ENCODE measurements around the gene SDCCAG8.

SDCCAG8 gene

DNA sequence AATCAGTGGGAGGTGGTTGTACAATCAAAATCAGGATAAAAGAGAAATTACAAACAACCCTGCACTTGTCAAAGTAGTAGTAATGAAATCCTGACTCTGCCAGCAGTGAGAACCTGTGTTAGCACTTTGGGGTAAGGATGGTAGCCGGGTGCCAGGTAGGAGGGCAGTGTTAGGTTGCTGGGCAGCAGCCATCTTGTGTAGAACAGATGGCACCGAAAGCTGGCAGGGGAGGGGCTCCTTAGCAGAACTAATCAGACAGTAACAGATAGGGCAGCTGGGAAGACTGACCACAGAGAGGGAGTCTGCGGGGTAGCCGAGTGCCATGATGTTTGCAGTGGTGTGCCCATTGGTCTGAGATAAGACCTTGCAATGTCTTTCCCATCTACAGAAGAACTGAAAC, 137.3 kb downstream of the SDCCAG8 start (continued):
- TF ChIP-seq ZNF776 (tag by site-specific recombination; IDR thresholded peaks at IDR 0.05; ENCODE audit: borderline replicate concordance) (no peak), ZNF513 (tag by site-specific recombination; IDR thresholded peaks at IDR 0.05) (no peak), ZNF433 (tag by site-specific recombination; IDR thresholded peaks at IDR 0.05; ENCODE audit: low read depth) (no peak), HOXD13 (CRISPR knock-in tag; IDR thresholded peaks at IDR 0.05; ENCODE audit: borderline replicate concordance) (no peak), ZNF544 (tag by site-specific recombination; IDR thresholded peaks at IDR 0.05) (no peak), ZNF37A (tag by site-specific recombination; IDR thresholded peaks at IDR 0.05) (no peak), ZNF791 (tag by site-specific recombination; IDR thresholded peaks at IDR 0.05) (no peak), ZNF792 (tag by site-specific recombination; IDR thresholded peaks at IDR 0.05) (no peak), ZNF214 (tag by site-specific recombination; IDR thresholded peaks at IDR 0.05; ENCODE audit: borderline replicate concordance) (no peak)
- TF ChIP-seq, protein P1, sequence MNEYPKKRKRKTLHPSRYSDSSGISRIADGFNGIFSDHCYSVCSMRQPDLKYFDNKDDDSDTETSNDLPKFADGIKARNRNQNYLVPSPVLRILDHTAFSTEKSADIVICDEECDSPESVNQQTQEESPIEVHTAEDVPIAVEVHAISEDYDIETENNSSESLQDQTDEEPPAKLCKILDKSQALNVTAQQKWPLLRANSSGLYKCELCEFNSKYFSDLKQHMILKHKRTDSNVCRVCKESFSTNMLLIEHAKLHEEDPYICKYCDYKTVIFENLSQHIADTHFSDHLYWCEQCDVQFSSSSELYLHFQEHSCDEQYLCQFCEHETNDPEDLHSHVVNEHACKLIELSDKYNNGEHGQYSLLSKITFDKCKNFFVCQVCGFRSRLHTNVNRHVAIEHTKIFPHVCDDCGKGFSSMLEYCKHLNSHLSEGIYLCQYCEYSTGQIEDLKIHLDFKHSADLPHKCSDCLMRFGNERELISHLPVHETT (tag by site-specific recombination; IDR thresholded peaks at IDR 0.05), result no peak
- TF ChIP-seq, protein P2, sequence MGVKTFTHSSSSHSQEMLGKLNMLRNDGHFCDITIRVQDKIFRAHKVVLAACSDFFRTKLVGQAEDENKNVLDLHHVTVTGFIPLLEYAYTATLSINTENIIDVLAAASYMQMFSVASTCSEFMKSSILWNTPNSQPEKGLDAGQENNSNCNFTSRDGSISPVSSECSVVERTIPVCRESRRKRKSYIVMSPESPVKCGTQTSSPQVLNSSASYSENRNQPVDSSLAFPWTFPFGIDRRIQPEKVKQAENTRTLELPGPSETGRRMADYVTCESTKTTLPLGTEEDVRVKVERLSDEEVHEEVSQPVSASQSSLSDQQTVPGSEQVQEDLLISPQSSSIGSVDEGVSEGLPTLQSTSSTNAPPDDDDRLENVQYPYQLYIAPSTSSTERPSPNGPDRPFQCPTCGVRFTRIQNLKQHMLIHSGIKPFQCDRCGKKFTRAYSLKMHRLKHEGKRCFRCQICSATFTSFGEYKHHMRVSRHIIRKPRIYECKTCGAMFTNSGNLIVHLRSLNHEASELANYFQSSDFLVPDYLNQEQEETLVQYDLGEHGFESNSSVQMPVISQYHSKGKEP (tag by site-specific recombination; IDR thresholded peaks at IDR 0.05), result no peak

- ChIA-PET CTCF (interaction anchor here (0.7 kb wide), 1 partner anchor 21 kb away, joined by 3 read pairs; no protein-coding TSS in a partner anchor), POLR2A (interaction anchor here (0.6 kb wide), 1 partner anchor 18 kb away, joined by 4 read pairs; no protein-coding TSS in a partner anchor)
- TF ChIP-seq ZNF311 (tag by site-specific recombination; IDR thresholded peaks at IDR 0.05; ENCODE audit: borderline replicate concordance), result no peak
- TF ChIP-seq OSR2 (tag by site-specific recombination; IDR thresholded peaks at IDR 0.05), result no peak
- TF ChIP-seq, protein P3, sequence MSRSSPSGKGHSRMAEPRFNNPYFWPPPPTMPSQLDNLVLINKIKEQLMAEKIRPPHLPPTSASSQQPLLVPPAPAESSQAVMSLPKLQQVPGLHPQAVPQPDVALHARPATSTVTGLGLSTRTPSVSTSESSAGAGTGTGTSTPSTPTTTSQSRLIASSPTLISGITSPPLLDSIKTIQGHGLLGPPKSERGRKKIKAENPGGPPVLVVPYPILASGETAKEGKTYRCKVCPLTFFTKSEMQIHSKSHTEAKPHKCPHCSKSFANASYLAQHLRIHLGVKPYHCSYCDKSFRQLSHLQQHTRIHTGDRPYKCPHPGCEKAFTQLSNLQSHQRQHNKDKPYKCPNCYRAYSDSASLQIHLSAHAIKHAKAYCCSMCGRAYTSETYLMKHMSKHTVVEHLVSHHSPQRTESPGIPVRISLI (tag by site-specific recombination; IDR thresholded peaks at IDR 0.05), result no peak
- TF ChIP-seq ZNF140 (tag by site-specific recombination; IDR thresholded peaks at IDR 0.05), result no peak
- TF ChIP-seq, protein P4, sequence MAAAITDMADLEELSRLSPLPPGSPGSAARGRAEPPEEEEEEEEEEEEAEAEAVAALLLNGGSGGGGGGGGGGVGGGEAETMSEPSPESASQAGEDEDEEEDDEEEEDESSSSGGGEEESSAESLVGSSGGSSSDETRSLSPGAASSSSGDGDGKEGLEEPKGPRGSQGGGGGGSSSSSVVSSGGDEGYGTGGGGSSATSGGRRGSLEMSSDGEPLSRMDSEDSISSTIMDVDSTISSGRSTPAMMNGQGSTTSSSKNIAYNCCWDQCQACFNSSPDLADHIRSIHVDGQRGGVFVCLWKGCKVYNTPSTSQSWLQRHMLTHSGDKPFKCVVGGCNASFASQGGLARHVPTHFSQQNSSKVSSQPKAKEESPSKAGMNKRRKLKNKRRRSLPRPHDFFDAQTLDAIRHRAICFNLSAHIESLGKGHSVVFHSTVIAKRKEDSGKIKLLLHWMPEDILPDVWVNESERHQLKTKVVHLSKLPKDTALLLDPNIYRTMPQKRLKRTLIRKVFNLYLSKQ (tag by site-specific recombination; IDR thresholded peaks at IDR 0.05; ENCODE audit: borderline replicate concordance), result no peak
- Histone ChIP-seq H3K36me3 (ENCODE audit: control insufficient read depth in 2 of 2, insufficient read depth in 1 of 2, low read length in 2 of 2) (no peaks in the 10 kb centered on the region), H3K4me3 (ENCODE audit: low read depth, low read length) (no peak overlapping the region), H3K9me3 (ENCODE audit: control insufficient read depth, insufficient read depth, low read depth, low read length) (no peaks in the 10 kb centered on the region), H3K4me1 (ENCODE audit: control insufficient read depth, insufficient read depth, low read length) (peaks cover 9% of the 10 kb centered on the region; the same call in 1 of the 2 replicates), H3K27ac (ENCODE audit: extremely low read depth, low read depth, low read length) (no peak overlapping the region)
These were observed 138.2 kb downstream of the SDCCAG8 start for GRCh38 chr1:243394066-243394465.

All from HEK293 (cell line).